HepG2 (cell line): ENCODE results near the gene TMEM116. TPM values are rescaled to one million over a fixed set of nuclear protein-coding genes. Genes with fewer than 3 reads are reported as not detected.

Experiments used
- ATAC-seq: fragments of 200-7000 bp; cut with Tn5 transposase; 3 replicates; pipeline ENCODE4 v1.9.1; 2020; ENCODE audit warnings: mild to moderate bottlenecking, moderate library complexity
- BruUV-seq: library from RNA; stranded (reverse); fragments of 400-500 nt; replicated peaks from 2 replicates; lab custom pipeline; 2021; lab: Mats Ljungman, UMichigan
- CTCF ChIA-PET: fragments of 300-600 bp; formaldehyde crosslinking; extraction: SDS; loops from one replicate; lab custom pipeline; 2021; ENCODE audit warnings: low total read pairs, inconsistent platforms, low intra/inter-chr PET ratio; lab: Yijun Ruan, JAX
- POLR2A ChIA-PET: fragments of 350-600 bp; sonication (Branson Sonifier 250); formaldehyde crosslinking; loops from one replicate; lab custom pipeline; 2020; ENCODE audit warnings: antibody characterized with exemption, inconsistent platforms; lab: Yijun Ruan, JAX
- DNase-seq: peaks from one replicate; pipeline ENCODE4 v3.0.0-alpha.2; 2015; ENCODE audit warnings: low spot score
- FAIRE-seq: peaks from 3 replicates; lab custom pipeline; 2011; peaks lifted over from hg19 to GRCh38; lab: Jason Lieb, UNC
- H2AFZ ChIP-seq: one replicate; pipeline ENCODE4 v1.6.1; 2011; ENCODE audit warnings: low read length, inconsistent platforms
- H3K27ac ChIP-seq: fragments of 300-600 bp; 3 replicates; pipeline ENCODE4 v1.8.0; 2011; ENCODE audit warnings: mixed run types, mild to moderate bottlenecking, mixed read lengths, low read length, inconsistent platforms; ENCODE audit not compliant: insufficient read depth; ENCODE audit errors: extremely low read length
- H3K27me3 ChIP-seq, 2 experiments: fragments of 200-600 bp in 1 of 2; 2 replicates in 1 of 2; 3 replicates in 1 of 2; pipeline versions ENCODE4 v1.6.0 to v1.8.0; 2011; ENCODE audit warnings: low read length in 2 of 2, mild to moderate bottlenecking in 2 of 2, moderate library complexity in 2 of 2, inconsistent platforms in 1 of 2; ENCODE audit not compliant: insufficient read depth in 2 of 2, control insufficient read depth in 1 of 2
- H3K36me3 ChIP-seq, 2 experiments: fragments of 200-600 bp in 1 of 2; replicated peaks in 1 of 2; 2 replicates in 1 of 2; 3 replicates in 1 of 2; pipeline versions ENCODE4 v1.5.1 to v1.8.0; 2011; ENCODE audit warnings: low read length in 2 of 2, inconsistent platforms in 1 of 2; ENCODE audit not compliant: insufficient read depth in 2 of 2, control insufficient read depth in 1 of 2
- H3K4me1 ChIP-seq: 2 replicates; pipeline ENCODE4 v1.5.1; 2012; ENCODE audit warnings: low read length, inconsistent platforms; ENCODE audit not compliant: insufficient read depth
- H3K4me2 ChIP-seq: 2 replicates; pipeline ENCODE4 v1.6.0; 2011; ENCODE audit warnings: low read depth, low read length, inconsistent platforms
- H3K4me3 ChIP-seq, 3 experiments: fragments of 200-600 bp in 1 of 3; sonication (generic), shearing (Covaris generic) in 1 of 3; replicated peaks in 1 of 3; 2 replicates each; pipeline ENCODE4 v1.5.1; 2011 to 2016; ENCODE audit warnings: low read length in 3 of 3, inconsistent platforms in 2 of 3, low read depth in 2 of 3, mild to moderate bottlenecking in 2 of 3, control low read depth in 1 of 3, mixed read lengths in 1 of 3; ENCODE audit not compliant: insufficient read depth in 1 of 3
- H3K79me2 ChIP-seq: one replicate; pipeline ENCODE4 v1.6.1; 2011; ENCODE audit warnings: low read length, inconsistent platforms; ENCODE audit not compliant: insufficient read depth
- H3K9ac ChIP-seq: 2 replicates; pipeline ENCODE4 v1.6.0; 2011; ENCODE audit warnings: mild to moderate bottlenecking, low read depth, low read length, inconsistent platforms; ENCODE audit not compliant: insufficient read depth
- H3K9me3 ChIP-seq: 2 replicates; pipeline ENCODE4 v1.5.1; 2012; ENCODE audit warnings: mild to moderate bottlenecking, low read length
- H4K20me1 ChIP-seq: 2 replicates; pipeline ENCODE4 v1.6.0; 2011; ENCODE audit warnings: inconsistent platforms, mild to moderate bottlenecking, low read length, moderate library complexity; ENCODE audit not compliant: insufficient read depth
- DMAP1 ChIP-seq: IDR thresholded peaks from 2 replicates; pipeline ENCODE4 v1.6.1; 2016
- KAT8 ChIP-seq: IDR thresholded peaks from 2 replicates; pipeline ENCODE4 v1.6.1; 2016; ENCODE audit warnings: missing genetic modification reagents, missing compliant biosample characterization
- LBX2 ChIP-seq: sonication (generic); formaldehyde crosslinking; IDR thresholded peaks from 2 replicates; pipeline ENCODE4 v1.5.0; 2020; ENCODE audit warnings: missing genetic modification reagents, mild to moderate bottlenecking, borderline replicate concordance
- MED13 ChIP-seq: sonication (generic); formaldehyde crosslinking; IDR thresholded peaks from 2 replicates; pipeline ENCODE4 v1.5.0; 2020; ENCODE audit warnings: missing genetic modification reagents
- NFE2 ChIP-seq: sonication (generic); formaldehyde crosslinking; IDR thresholded peaks from 2 replicates; pipeline ENCODE4 v1.4.0; 2020; ENCODE audit warnings: missing genetic modification reagents
- PHB2 ChIP-seq: fragments of 450-650 bp; IDR thresholded peaks from 2 replicates; pipeline ENCODE4 v1.6.1; 2018; ENCODE audit not compliant: partially characterized antibody
- SIX1 ChIP-seq: sonication (generic); formaldehyde crosslinking; IDR thresholded peaks from 2 replicates; pipeline ENCODE4 v1.4.0; 2020; ENCODE audit warnings: missing genetic modification reagents, borderline replicate concordance
- TFE3 ChIP-seq: IDR thresholded peaks from 2 replicates; pipeline ENCODE4 v1.6.1; 2016
- WIZ ChIP-seq: sonication (generic); formaldehyde crosslinking; IDR thresholded peaks from 2 replicates; pipeline ENCODE4 v1.5.1; 2020; ENCODE audit warnings: mild to moderate bottlenecking, missing genetic modification reagents
- ZBTB7A ChIP-seq: sonication (generic); formaldehyde crosslinking; IDR thresholded peaks from 2 replicates; pipeline ENCODE4 v1.8.0; 2022; ENCODE audit warnings: mild to moderate bottlenecking, missing genetic modification reagents
- ZNF318 ChIP-seq: sonication (generic); formaldehyde crosslinking; IDR thresholded peaks from 2 replicates; pipeline ENCODE4 v1.4.0; 2020; ENCODE audit warnings: mild to moderate bottlenecking, missing genetic modification reagents
- ZNF549 ChIP-seq: sonication (generic); formaldehyde crosslinking; IDR thresholded peaks from 2 replicates; pipeline ENCODE4 v1.5.0; 2020; ENCODE audit warnings: missing genetic modification reagents
- ZNF773 ChIP-seq: sonication (generic); formaldehyde crosslinking; IDR thresholded peaks from 2 replicates; pipeline ENCODE4 v1.4.0; 2020; ENCODE audit warnings: missing genetic modification reagents, borderline replicate concordance
- in situ Hi-C: cut with HindIII; loops from 2 replicates; pipeline ENCODE4 v1.10.0; 2017; ENCODE audit warnings: low pct_unique_long_range_greater_than_20kb; ENCODE audit not compliant: extremely low pct_ligation_motif_present
- intact Hi-C: fragments of 100-400 bp; cut with micrococcal nuclease; formaldehyde crosslinking; loops from one replicate; pipeline ENCODE4 v1.10.0; 2022; ENCODE audit not compliant: unreplicated experiment
- polyA plus RNA-seq, 8 experiments: library from polyadenylated mRNA; depleted of rRNA in 3 of 8; stranded (reverse) in 7 of 8; unstranded in 1 of 8; fragments of >200 nt; fragmentation: Illumina TruSeq in 4 of 8; extraction: Trizol in 4 of 8; gene quantifications; 2 replicates each; pipeline versions ENCODE4 v1.2.1 to v1.2.3, GENCODE V29; 2011 to 2016; ENCODE audit warnings: low read depth in 4 of 8, missing spikeins in 1 of 8, mixed read lengths in 1 of 8; ENCODE audit not compliant: insufficient read depth in 1 of 8
- total RNA-seq, 5 experiments: library from RNA; depleted of rRNA; stranded (reverse); fragments of >200 nt; fragmentation: Illumina TruSeq; extraction: Trizol; gene quantifications; 2 replicates each; pipeline ENCODE4 v1.2.3, GENCODE V29; 2016; ENCODE audit warnings: low read depth in 1 of 5

The TMEM116 gene
- total and polyA plus RNA-seq, 2 of the 13 experiments (the other 11 are each of a cell fraction or from before 2014, with no cell fraction given) = 14.0 to 17.8 TPM

GRCh38 chr12:112001576-112001975 lies 11.4 kb downstream of the TMEM116 start:
- Histone ChIP-seq H3K4me1 (peaks cover 11% of the 10 kb centered on the region), H3K9me3 (no peaks in the 10 kb centered on the region), H3K27me3 (no peaks in the 10 kb centered on the region), H3K4me2 (no peak overlapping the region), H3K79me2 (no peaks in the 10 kb centered on the region), H4K20me1 (no peaks in the 10 kb centered on the region), H2AFZ (no peak overlapping the region), H3K27ac (no peak overlapping the region), H3K4me3 (no peak overlapping the region), H3K9ac (no peak overlapping the region), H3K36me3 (0 out of 5 replicates have a peak, but pooled peaks cover 0 to 3% of the 10 kb centered on the region in 2 experiments)
- DNase-seq (no peak), ATAC-seq (no peak), FAIRE-seq (no peak)
- POLR2A ChIA-PET = interaction anchor here (1.1 kb wide), 1 partner anchor 12 kb away, joined by 5 read pairs; the partner anchor contains the start of genes ERP29 and TMEM116
- intact Hi-C loops (no loop called here), in situ Hi-C loops (no loop called here)
- no TSS peak for BruUV-seq
- CTCF ChIA-PET = no interaction called here
- TF ChIP-seq DMAP1 = no peak
- TF ChIP-seq SIX1 (CRISPR knock-in tag) = no peak
- TF ChIP-seq ZBTB7A (CRISPR knock-in tag) = no peak
- no peak for TF ChIP-seq LBX2 (CRISPR knock-in tag)
- no peak for TF ChIP-seq ZNF549 (CRISPR knock-in tag)
- TF ChIP-seq NFE2 (CRISPR knock-in tag) = no peak
- TF ChIP-seq MED13 (CRISPR knock-in tag) = no peak
- TF ChIP-seq TFE3 (CRISPR knock-in tag) = no peak
- no peak for TF ChIP-seq WIZ (CRISPR knock-in tag)
- TF ChIP-seq ZNF318 = no peak
- TF ChIP-seq PHB2 = no peak
- no peak for TF ChIP-seq ZNF773 (CRISPR knock-in tag)
- no peak for TF ChIP-seq KAT8 (CRISPR knock-in tag)
